Ovary (tissue), 3 donors: Measurements from ENCODE around the gene HIPK2.

Experiments
- POLR2A ChIP-seq: fragments of 450-650 bp; IDR thresholded peaks from one replicate; pipeline ENCODE4 v1.6.1; 2017; ENCODE audit warnings: antibody characterized with exemption, mild to moderate bottlenecking, moderate library complexity
- TF ChIP-seq, protein P1 (sequence below), 3 donors: fragments of 450-650 bp in 2 of 3; fragments of 200-600 bp in 1 of 3; IDR thresholded peaks; one replicate each; pipeline versions ENCODE4 v1.5.1 to v1.8.0; 2016 to 2022; ENCODE audit warnings: antibody characterized with exemption in 3 of 3, mild to moderate bottlenecking in 1 of 3
- donor health status: DM: no; HTN: no; CAD: no.

DNA sequence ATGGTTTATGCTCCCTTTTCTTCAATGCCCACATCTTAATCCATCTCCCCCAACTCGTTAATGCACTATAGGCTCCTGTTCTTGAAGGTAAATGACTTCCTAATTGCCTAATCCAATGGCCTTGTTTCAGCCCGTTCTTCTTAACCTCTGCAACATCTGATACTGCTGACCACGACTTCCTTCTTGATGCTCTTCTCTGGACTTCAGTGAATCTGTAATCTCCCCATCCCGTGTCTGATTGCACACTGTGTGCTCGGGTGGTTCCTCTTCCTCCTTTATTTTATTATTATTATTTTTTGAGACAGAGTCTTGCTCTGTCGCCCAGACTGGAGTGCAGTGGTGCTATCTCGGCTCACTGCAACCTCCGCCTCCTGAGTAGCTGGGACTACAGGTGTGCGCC is 58.9 kb downstream of the HIPK2 start:
- TF ChIP-seq, protein P1, sequence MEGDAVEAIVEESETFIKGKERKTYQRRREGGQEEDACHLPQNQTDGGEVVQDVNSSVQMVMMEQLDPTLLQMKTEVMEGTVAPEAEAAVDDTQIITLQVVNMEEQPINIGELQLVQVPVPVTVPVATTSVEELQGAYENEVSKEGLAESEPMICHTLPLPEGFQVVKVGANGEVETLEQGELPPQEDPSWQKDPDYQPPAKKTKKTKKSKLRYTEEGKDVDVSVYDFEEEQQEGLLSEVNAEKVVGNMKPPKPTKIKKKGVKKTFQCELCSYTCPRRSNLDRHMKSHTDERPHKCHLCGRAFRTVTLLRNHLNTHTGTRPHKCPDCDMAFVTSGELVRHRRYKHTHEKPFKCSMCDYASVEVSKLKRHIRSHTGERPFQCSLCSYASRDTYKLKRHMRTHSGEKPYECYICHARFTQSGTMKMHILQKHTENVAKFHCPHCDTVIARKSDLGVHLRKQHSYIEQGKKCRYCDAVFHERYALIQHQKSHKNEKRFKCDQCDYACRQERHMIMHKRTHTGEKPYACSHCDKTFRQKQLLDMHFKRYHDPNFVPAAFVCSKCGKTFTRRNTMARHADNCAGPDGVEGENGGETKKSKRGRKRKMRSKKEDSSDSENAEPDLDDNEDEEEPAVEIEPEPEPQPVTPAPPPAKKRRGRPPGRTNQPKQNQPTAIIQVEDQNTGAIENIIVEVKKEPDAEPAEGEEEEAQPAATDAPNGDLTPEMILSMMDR (IDR thresholded peaks at IDR 0.05): no peak
- TF ChIP-seq POLR2A: no peak
